Transverse colon (tissue), 4 donors: ENCODE results near the gene PRR20G.

Experiments used
- EP300 ChIP-seq: sonication (generic); formaldehyde crosslinking; IDR thresholded peaks from one replicate; pipeline ENCODE4 v1.6.1; 2017; ENCODE audit warnings: antibody characterized with exemption, low read depth
- POLR2A ChIP-seq: fragments of 450-650 bp; IDR thresholded peaks from one replicate; pipeline ENCODE4 v1.6.1; 2016; ENCODE audit warnings: antibody characterized with exemption, mild to moderate bottlenecking, moderate library complexity
- POLR2AphosphoS5 ChIP-seq, 3 donors: sonication (generic); formaldehyde crosslinking; IDR thresholded peaks; one replicate each; pipeline ENCODE4 v1.6.1; 2016; ENCODE audit warnings: antibody characterized with exemption in 3 of 3
- TF ChIP-seq, protein P1 (sequence below), 5 experiments: fragments of 200-600 bp in 3 of 5; fragments of 450-650 bp in 2 of 5; sonication (generic) in 3 of 5; IDR thresholded peaks; 1 replicate in 2 of 5; 2 replicates in 3 of 5; pipeline ENCODE4 v1.5.1; 2016 to 2017; ENCODE audit warnings: antibody characterized with exemption in 5 of 5, inconsistent platforms in 3 of 5, mild to moderate bottlenecking in 2 of 5, moderate library complexity in 1 of 5

DNA sequence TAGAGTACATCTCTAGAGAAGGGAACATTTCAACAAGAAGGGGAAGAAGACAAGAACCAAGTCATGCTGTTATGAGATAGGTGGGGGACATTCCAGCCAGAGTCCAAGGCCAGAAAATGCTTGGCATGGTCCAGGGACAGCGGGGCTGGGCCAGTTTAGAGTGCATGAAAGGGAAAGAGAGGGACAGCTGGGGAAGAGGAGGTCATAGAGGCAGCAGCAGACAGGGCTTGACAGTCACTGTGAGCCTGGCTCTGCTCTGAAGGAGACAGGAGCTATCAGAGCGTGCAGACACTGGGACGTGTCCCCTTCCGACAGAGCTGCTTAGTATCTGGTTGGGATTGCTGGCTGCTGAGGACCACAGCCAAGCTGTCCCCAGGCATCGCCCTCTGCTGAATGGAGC, 35.7 kb upstream of the PRR20G start:
- TF ChIP-seq POLR2AphosphoS5 (IDR thresholded peaks at IDR 0.05) (no peak), EP300 (no peak), POLR2A (no peak)
- TF ChIP-seq, protein P1, sequence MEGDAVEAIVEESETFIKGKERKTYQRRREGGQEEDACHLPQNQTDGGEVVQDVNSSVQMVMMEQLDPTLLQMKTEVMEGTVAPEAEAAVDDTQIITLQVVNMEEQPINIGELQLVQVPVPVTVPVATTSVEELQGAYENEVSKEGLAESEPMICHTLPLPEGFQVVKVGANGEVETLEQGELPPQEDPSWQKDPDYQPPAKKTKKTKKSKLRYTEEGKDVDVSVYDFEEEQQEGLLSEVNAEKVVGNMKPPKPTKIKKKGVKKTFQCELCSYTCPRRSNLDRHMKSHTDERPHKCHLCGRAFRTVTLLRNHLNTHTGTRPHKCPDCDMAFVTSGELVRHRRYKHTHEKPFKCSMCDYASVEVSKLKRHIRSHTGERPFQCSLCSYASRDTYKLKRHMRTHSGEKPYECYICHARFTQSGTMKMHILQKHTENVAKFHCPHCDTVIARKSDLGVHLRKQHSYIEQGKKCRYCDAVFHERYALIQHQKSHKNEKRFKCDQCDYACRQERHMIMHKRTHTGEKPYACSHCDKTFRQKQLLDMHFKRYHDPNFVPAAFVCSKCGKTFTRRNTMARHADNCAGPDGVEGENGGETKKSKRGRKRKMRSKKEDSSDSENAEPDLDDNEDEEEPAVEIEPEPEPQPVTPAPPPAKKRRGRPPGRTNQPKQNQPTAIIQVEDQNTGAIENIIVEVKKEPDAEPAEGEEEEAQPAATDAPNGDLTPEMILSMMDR (IDR thresholded peaks at IDR 0.05): no peak
